Naive thymus-derived CD8-positive, alpha-beta T cell (primary cell): Measurements from ENCODE around the gene SYCP2. TPM values are rescaled to one million over a fixed set of nuclear protein-coding genes. Genes with fewer than 3 reads are reported as not detected.

Experiments
- ATAC-seq, 2 donors: fragments of 150-1000 bp; cut with Tn5 transposase in 1 of 2; sonication (Bioruptor Pico), chemical (Tn5 transposase) in 1 of 2; 1 replicate in 1 of 2; 2 replicates in 1 of 2; pipeline ENCODE4 v1.10.0; 2021; ENCODE audit warnings: mild to moderate bottlenecking in 2 of 2, moderate library complexity in 2 of 2
- POLR2A ChIA-PET: fragments of 350-600 bp; sonication (Branson Sonifier 250); formaldehyde crosslinking; loops from one replicate; lab custom pipeline; 2021; ENCODE audit warnings: antibody characterized with exemption; lab: Charles Lee
- DNase-seq, 10 donors: peaks; one replicate each; pipeline versions ENCODE4 v3.0.0 to v3.0.0-alpha.2; 2020 to 2022
- H3K27ac Mint-ChIP-seq, 10 donors: one replicate each; pipeline ENCODE4 v1.8.0; 2020 to 2022; ENCODE audit warnings: mild to moderate bottlenecking in 10 of 10, mixed read lengths in 10 of 10, moderate library complexity in 4 of 10, inconsistent platforms in 1 of 10
- H3K27me3 Mint-ChIP-seq, 5 donors: one replicate each; pipeline ENCODE4 v1.8.0; 2021 to 2022; ENCODE audit warnings: mixed read lengths in 5 of 5
- H3K36me3 Mint-ChIP-seq, 3 donors: one replicate each; pipeline ENCODE4 v1.8.0; 2020 to 2022; ENCODE audit warnings: mixed read lengths in 3 of 3, mild to moderate bottlenecking in 2 of 3, inconsistent platforms in 1 of 3
- H3K4me1 Mint-ChIP-seq, 4 donors: one replicate each; pipeline ENCODE4 v1.8.0; 2021 to 2022; ENCODE audit warnings: mixed read lengths in 4 of 4
- H3K4me3 Mint-ChIP-seq, 10 donors: one replicate each; pipeline ENCODE4 v1.8.0; 2020 to 2022; ENCODE audit warnings: mild to moderate bottlenecking in 10 of 10, mixed read lengths in 10 of 10, moderate library complexity in 6 of 10, inconsistent platforms in 1 of 10
- H3K9me3 Mint-ChIP-seq, 9 donors: one replicate each; pipeline ENCODE4 v1.8.0; 2020 to 2022; ENCODE audit warnings: mixed read lengths in 9 of 9, mild to moderate bottlenecking in 3 of 9, inconsistent platforms in 1 of 9, moderate library complexity in 1 of 9
- polyA plus RNA-seq, 3 donors: library from polyadenylated mRNA; unstranded; fragments of 300-500 nt; fragmentation: Illumina TruSeq; gene quantifications; one replicate each; pipeline ENCODE4 v1.2.3, GENCODE V29; 2021
- total RNA-seq, 8 experiments: library from RNA in 2 of 8; stranded (reverse) in 2 of 8; gene quantifications; one replicate each; pipeline ENCODE4 v1.2.3 and lab custom pipeline; 2021 to 2026

The SYCP2 gene
- total and polyA plus RNA-seq, 5 experiments from 2014 or later, result 1.2 to 8.3 (median 1.9) TPM

GRCh38 chr20:59830665-59831023, 102.8 kb downstream of the SYCP2 start:
- H3K9me3 Mint-ChIP-seq, result no peaks in the 10 kb centered on the region
- peaks cover 0 to 5% (median 4%) of the 10 kb centered on the region in 4 donors for H3K4me1 Mint-ChIP-seq
- H3K4me3 Mint-ChIP-seq, result no peak overlapping the region
- POLR2A ChIA-PET, result no interaction called here
- no peak for ATAC-seq
- H3K27ac Mint-ChIP-seq, result no peak overlapping the region
- H3K27me3 Mint-ChIP-seq, result peaks cover 20 to 51% (median 26%) of the 10 kb centered on the region in 5 donors
- DNase-seq, result no peak
- H3K36me3 Mint-ChIP-seq, result no peaks in the 10 kb centered on the region

- H3K36me3 Mint-ChIP-seq, result no peaks in the 10 kb centered on the region
- DNase-seq (no peak), ATAC-seq (no peak)
- H3K27me3 Mint-ChIP-seq, result peaks cover 16 to 48% (median 20%) of the 10 kb centered on the region in 5 donors
- POLR2A ChIA-PET, result no interaction called here
- H3K9me3 Mint-ChIP-seq, result no peaks in the 10 kb centered on the region
- peak overlapping the region in 2 of 10 donors; percentile 15 to 20 for H3K27ac Mint-ChIP-seq
- H3K4me3 Mint-ChIP-seq, result no peak overlapping the region
- peaks cover 0 to 2% (median under 1%) of the 10 kb centered on the region in 4 donors for H3K4me1 Mint-ChIP-seq
Measured at GRCh38 chr20:59829786-59830664, 103.4 kb downstream of the SYCP2 start.

DNA sequence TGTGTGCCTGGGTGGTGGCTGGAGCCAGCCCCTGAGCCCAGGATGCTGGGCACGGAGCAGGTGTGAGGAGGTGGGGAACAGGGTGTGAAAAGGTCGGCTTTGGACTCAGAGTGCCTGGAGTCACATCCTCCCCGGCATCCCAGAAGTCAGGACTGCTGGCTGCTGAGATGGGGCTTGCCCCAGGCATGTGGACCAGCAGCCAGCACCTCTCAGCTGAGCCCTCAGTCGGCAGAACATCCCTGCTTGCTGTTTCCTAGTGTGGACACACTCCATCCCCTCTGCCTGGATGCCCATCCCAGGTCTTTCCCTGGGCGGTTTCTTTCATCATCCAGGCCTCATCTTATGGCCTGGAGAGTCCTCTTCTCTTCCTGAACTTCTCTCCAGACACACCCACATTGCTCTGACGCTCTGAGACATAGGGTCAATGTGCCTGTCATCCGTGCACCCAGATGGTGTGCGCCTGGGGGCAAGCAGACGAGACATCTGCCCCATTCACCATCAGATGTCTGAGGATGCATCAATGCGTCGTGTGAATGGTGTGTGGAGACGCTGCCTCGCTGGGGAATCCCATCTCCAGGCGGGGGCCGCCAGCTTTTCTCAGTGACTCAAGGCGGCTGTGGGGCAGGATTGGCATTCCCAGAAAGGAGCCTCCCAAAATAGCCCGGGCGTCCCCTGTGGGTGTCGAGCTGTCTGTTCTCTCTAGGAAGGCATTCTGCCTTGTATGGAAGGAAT, 104.2 kb downstream of the SYCP2 start:
- no peak for ATAC-seq
- H3K4me3 Mint-ChIP-seq, result no peak overlapping the region
- no peaks in the 10 kb centered on the region for H3K36me3 Mint-ChIP-seq
- POLR2A ChIA-PET, result no interaction called here
- no peaks in the 10 kb centered on the region for H3K9me3 Mint-ChIP-seq
- no peak for DNase-seq
- H3K4me1 Mint-ChIP-seq, result peaks cover 0 to 1% (median 0%) of the 10 kb centered on the region in 4 donors
- H3K27me3 Mint-ChIP-seq, result peaks cover 8 to 41% (median 14%) of the 10 kb centered on the region in 5 donors
- peak overlapping the region in 1 of 10 donors; percentile 20 for H3K27ac Mint-ChIP-seq

DNA sequence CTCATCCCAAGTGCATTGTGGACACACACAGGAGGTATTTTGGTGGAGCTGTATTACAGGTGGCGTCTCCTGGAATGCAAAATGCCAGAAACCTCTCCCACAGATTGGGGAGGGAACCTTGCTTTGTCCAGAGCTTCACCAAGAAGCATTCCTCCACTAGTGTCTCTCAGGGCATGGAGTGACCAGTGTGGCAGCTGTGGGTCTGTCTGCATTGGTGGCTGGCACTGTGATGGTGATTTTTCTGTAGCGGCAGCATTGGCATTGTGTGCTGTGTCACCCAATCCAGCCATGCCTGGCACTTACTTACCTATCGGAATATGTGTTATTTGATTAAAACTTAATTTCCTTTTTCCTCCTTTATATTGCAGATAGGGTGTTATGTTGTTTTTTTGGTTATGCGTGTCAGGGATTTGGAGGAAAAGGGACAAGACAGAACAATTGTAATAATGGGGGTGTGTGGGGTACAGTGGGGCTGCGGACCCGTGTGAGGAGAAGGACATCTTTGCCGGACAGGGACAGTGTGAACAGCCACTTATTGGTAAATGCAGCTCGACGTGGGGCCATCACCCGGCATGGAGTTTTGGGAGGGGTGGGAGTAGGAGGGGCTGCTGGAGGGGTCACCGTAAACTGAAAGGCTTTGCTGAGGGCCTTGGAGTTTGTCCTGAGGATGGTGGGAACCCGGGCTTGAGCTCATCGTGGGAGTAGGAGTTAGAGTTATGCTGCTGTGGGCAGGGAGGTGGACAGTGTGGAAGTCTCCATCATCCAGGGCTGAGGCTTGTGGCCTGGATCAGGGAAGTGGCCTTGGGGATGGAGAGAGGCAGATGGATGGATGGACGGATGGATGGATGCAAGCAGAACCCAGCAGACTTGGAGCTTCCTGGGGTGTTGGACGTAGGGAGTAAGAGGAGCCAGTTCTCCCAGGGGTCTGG, 105.0 kb downstream of the SYCP2 start:
- DNase-seq (no peak), ATAC-seq (no peak)
- POLR2A ChIA-PET, result no interaction called here
- Mint-ChIP-seq H3K36me3 (no peaks in the 10 kb centered on the region), H3K4me3 (no peak overlapping the region), H3K4me1 (peaks cover 0 to 1% (median 0%) of the 10 kb centered on the region in 4 donors), H3K27ac (no peak overlapping the region), H3K27me3 (peaks cover 3 to 34% (median 12%) of the 10 kb centered on the region in 5 donors), H3K9me3 (no peaks in the 10 kb centered on the region)

DNA sequence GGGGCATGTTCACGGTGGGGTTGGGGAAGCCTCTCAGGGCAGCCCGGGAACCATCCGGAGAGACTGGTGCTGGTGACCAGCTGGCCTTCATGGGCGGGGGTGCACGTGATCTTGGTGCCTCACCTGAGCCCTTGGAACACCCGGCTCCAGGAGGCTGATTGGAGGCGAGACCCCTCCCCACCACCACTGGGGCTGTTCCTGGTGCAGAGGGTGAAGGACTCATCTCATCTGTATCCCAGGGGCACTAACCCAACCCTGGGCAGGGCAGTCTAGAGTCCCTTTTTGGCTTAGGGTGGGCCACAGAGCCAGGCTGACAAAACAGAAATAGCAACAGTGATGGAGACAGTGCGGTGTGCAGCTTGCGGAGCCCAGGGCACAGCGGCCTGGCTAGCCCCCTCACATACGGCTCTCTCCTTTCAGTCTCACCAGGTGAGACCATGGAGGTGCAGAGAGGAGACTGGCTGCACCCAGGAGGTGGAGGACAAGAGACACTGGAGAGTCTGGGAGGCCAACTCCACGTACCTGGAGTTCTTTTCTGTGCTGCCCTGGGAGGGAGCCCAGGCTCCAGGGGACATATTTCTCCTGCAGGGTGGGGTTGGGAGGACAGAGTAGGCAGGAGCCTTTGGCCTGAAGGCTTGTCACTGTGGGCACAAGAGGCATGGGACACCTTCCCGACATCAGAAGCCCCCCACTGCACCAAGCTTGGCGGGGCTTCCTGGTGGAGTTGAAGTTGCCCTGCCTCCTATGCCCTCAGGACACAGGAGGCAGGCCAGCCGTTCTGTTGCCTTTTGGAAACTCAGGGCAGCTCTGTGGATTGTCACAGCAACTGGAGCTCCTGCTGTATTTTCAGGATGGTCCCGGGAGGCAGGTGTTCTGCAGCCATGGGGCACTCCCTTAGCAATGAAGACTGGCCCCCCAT, 106.0 kb downstream of the SYCP2 start:
- Mint-ChIP-seq H3K27ac (no peak overlapping the region), H3K36me3 (no peaks in the 10 kb centered on the region), H3K27me3 (peaks cover 0 to 29% (median 10%) of the 10 kb centered on the region in 5 donors), H3K9me3 (no peaks in the 10 kb centered on the region), H3K4me1 (peaks cover 0 to 1% (median 0%) of the 10 kb centered on the region in 4 donors), H3K4me3 (no peak overlapping the region)
- ATAC-seq (no peak), DNase-seq (no peak)
- POLR2A ChIA-PET, result no interaction called here

GRCh38 chr20:59825944-59826759, 107.3 kb downstream of the SYCP2 start:
- ATAC-seq (no peak), DNase-seq (no peak)
- no peak overlapping the region for H3K27ac Mint-ChIP-seq
- peaks cover 0 to 32% (median 11%) of the 10 kb centered on the region in 5 donors for H3K27me3 Mint-ChIP-seq
- POLR2A ChIA-PET, result no interaction called here
- no peaks in the 10 kb centered on the region for H3K36me3 Mint-ChIP-seq
- no peak overlapping the region for H3K4me3 Mint-ChIP-seq
- no peaks in the 10 kb centered on the region for H3K9me3 Mint-ChIP-seq
- H3K4me1 Mint-ChIP-seq, result peaks cover 0 to 1% (median 0%) of the 10 kb centered on the region in 4 donors

- H3K9me3 Mint-ChIP-seq, result no peaks in the 10 kb centered on the region
Measured at GRCh38 chr20:59825563-59825920, 107.9 kb downstream of the SYCP2 start.

GRCh38 chr20:59824711-59825562, 108.5 kb downstream of the SYCP2 start:
- Mint-ChIP-seq H3K4me1 (peaks cover 0 to 1% (median 0%) of the 10 kb centered on the region in 4 donors), H3K4me3 (no peak overlapping the region), H3K27ac (no peak overlapping the region), H3K27me3 (peaks cover 2 to 31% (median 9%) of the 10 kb centered on the region in 5 donors), H3K9me3 (no peaks in the 10 kb centered on the region), H3K36me3 (no peaks in the 10 kb centered on the region)
- no peak for DNase-seq
- no peak for ATAC-seq
- POLR2A ChIA-PET, result no interaction called here

More at GRCh38 chr20:59825563-59825920, 107.9 kb downstream of the SYCP2 start:
- Mint-ChIP-seq H3K4me1 (peaks cover 0 to 1% (median 0%) of the 10 kb centered on the region in 4 donors), H3K4me3 (no peak overlapping the region), H3K27ac (no peak overlapping the region), H3K27me3 (peaks cover 3 to 30% (median 11%) of the 10 kb centered on the region in 5 donors), H3K36me3 (no peaks in the 10 kb centered on the region)
- POLR2A ChIA-PET, result no interaction called here
- no peak for DNase-seq
- ATAC-seq, result no peak

- H3K4me3 Mint-ChIP-seq, result no peak overlapping the region
- no peaks in the 10 kb centered on the region for H3K9me3 Mint-ChIP-seq
- H3K36me3 Mint-ChIP-seq, result no peaks in the 10 kb centered on the region
- H3K4me1 Mint-ChIP-seq, result peaks cover 0 to 1% (median 0%) of the 10 kb centered on the region in 4 donors
- no peak overlapping the region for H3K27ac Mint-ChIP-seq
- no peak for DNase-seq
- H3K27me3 Mint-ChIP-seq, result peaks cover 4 to 30% (median 14%) of the 10 kb centered on the region in 5 donors
- no peak for ATAC-seq
- POLR2A ChIA-PET, result no interaction called here
Measured at GRCh38 chr20:59823491-59824259, 109.8 kb downstream of the SYCP2 start.

DNA sequence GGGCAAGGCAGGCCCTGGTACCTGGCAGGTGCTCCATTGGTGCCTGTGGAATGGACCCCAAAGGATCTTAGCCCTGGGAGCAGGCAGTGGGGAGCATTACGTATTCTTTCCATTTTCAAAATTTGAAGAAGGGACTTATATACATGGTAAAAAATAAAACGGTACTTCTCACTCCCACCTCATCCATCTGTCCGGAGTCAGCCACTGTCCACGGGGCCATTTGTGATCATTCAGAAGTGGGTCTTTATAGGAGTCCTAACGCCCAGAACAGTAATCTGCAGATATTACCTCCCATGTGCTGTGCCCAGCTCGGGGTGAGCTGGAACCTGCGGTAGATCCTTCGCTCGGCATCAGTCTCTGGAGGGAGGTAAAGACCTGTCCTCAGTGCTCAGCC, 110.4 kb downstream of the SYCP2 start:
- ATAC-seq (no peak), DNase-seq (no peak)
- POLR2A ChIA-PET, result no interaction called here
- Mint-ChIP-seq H3K4me1 (no peaks in the 10 kb centered on the region), H3K36me3 (no peaks in the 10 kb centered on the region), H3K27me3 (peaks cover 3 to 27% (median 11%) of the 10 kb centered on the region in 5 donors), H3K27ac (peak overlapping the region in 1 of 10 donors; percentile 50), H3K4me3 (no peak overlapping the region), H3K9me3 (no peaks in the 10 kb centered on the region)
